GM21717 (cell line): ENCODE results near the gene ANGEL2.
"Not testable (repeated sequence)": the region's sequence is repeated elsewhere in the genome, so short reads cannot be mapped to it uniquely, and the experiment has no call there.

Experiments used
- ATAC-seq: cut with Tn5 transposase; IDR thresholded peaks from one replicate; pipeline ENCODE4 v1.9.1; 2021; ENCODE audit warnings: mild to moderate bottlenecking, moderate library complexity; ENCODE audit not compliant: unreplicated experiment

ANGEL2 gene

GRCh38 chr1:212976586-212976985 lies 39.1 kb downstream of the ANGEL2 start:
- ATAC-seq = no peak

- ATAC-seq = no peak
Measured at GRCh38 chr1:212975111-212975918, 40.4 kb downstream of the ANGEL2 start.

- ATAC-seq = no peak
Measured at GRCh38 chr1:212974711-212975110, 41.0 kb downstream of the ANGEL2 start.

DNA sequence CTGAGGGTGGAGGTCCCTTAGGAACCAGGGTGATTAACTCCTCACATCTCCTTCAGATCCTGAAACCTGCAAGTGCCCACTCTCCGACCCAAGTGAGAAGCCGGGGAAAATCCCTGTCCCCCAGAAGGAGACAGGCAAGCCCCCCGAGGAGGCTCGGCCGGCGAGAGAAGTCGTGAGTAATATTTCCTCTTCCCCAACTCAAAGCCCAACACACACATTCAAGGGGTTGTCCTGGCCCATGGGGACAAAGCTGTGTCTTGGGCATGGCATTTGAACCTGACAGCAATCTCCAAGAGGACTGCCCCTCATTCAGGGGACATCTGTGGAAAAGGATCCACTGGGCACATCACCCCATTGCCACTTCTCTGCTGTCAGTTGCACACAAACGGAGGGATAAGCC lies 41.8 kb downstream of the ANGEL2 start:
- ATAC-seq = no peak

DNA sequence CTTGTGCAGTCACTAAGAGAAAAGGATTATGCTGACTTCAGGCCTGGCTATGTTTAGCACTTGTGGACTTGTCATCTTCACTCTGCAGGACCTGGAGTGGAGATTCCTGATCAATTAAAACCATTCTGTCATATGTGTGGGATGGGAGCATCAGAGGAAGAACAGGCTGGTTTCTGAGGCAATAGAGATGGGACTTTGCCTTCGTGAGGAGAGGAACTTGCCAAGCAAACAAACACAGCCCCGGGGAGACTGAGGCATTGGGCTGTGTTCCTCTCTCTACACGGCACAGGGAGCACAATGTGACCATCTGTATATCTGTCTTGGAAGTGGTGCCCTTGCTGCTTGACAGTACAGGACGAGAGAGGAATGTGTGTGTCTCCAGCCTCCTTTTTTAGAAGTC lies 42.2 kb downstream of the ANGEL2 start:
- ATAC-seq = no peak

GRCh38 chr1:212971312-212971711 lies 44.4 kb downstream of the ANGEL2 start:
- no peak for ATAC-seq

GRCh38 chr1:212970085-212970484 lies 45.6 kb downstream of the ANGEL2 start:
- no peak for ATAC-seq

DNA sequence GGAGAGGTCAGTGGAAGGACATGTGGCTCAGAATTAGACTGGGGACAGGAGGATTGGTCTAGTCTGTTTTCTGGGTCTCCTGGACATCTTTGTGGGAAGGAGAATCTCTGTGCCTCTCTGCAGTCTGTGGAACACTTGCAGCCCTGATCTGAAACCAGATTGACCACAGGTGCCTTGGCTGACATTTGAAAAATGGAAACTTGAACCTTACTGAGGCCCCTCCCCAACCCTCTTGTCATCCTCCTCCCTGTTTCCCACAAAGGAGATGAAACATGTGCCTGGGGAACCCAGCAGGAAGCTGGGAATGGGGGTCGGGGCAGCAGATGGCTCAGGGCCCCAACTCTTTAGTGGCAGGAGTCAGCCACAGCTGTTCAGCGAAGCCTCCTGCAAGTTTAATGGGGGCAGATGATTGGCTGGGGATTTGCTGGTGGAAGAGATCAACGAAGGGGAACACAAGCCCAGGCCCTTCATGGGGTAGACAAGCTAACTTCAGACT lies 47.3 kb downstream of the ANGEL2 start:
- ATAC-seq = no peak

GRCh38 chr1:212967801-212968200 lies 47.9 kb downstream of the ANGEL2 start:
- peak; percentile 51 for ATAC-seq

GRCh38 chr1:212966616-212967015 lies 49.1 kb downstream of the ANGEL2 start:
- no peak for ATAC-seq

DNA sequence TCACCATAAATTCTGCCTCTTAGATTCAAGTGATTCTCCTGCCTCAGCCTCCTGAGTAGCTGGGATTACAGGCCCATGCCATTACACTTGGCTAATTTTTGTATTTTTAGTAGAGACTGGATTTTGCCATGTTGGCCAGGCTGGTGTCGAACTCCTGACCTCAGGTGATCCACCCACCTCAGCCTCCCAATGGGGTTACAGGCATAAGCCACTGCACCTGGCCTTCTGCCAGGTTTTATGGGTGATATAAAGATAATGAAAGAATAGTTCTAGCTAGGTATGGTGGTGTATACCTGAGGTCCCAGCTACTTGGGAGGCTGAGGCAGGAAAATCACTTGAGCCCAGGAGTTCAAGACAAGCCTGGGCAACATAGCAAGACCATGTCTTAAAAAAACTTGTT lies 50.7 kb downstream of the ANGEL2 start:
- ATAC-seq = not testable (repeated sequence)

DNA sequence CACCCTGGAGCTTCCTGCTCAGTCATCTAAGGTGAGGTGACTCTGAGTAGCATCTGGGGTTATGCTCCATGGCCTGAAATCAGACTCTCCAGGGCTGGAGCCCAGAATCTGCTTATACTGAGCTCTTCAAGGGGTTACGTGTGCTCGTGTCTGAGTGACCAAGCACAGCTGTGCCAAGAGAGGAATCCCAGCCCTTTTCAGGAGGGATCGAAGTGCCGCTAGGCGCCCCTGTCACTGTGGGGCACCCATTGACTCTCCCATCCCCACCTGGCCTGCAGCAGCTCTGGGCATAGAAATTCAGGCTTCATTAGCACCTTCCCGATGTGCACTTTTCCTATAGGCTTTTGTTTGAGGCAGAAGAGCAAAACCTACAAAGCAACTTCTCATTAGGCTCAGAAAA lies 51.6 kb downstream of the ANGEL2 start:
- no peak for ATAC-seq

DNA sequence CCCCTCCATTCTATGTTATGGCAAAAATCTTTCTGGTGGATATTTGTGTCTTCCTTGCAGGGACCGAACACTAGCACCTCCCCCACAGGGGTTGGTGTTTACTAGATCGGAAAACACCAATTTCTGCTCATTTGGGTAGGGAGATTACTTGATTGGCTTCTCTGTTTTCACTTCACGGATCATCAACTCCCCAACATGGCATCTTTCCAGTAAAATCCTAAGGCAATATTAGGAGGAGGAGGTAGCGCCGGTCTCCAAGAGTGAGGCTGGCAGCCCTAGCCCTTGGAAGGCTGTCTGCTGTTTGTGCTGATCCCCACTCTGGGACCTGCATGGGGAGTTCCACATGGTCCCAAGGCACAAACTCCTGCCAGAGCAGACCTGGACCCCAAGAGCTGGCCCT lies 53.2 kb downstream of the ANGEL2 start:
- ATAC-seq = no peak

DNA sequence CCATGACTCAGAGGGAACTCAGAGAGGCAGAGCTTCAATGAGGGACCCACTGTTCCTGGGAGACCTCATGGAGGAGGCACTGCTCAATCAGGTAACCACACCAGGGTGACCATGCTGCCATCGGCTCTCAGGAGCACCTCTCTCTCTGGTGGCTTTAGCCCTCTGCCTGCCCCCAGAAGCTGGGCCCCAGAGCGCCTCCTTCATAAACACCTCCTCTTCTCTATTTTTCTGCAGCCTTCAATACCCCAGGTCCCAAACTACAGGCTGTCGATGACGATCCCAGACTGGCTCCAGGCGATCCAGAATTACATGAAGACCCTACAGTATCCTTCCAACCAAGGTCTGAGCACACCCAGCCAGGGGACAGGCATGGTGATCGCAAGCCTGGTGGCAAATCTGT lies 54.7 kb downstream of the ANGEL2 start:
- ATAC-seq = no peak

DNA sequence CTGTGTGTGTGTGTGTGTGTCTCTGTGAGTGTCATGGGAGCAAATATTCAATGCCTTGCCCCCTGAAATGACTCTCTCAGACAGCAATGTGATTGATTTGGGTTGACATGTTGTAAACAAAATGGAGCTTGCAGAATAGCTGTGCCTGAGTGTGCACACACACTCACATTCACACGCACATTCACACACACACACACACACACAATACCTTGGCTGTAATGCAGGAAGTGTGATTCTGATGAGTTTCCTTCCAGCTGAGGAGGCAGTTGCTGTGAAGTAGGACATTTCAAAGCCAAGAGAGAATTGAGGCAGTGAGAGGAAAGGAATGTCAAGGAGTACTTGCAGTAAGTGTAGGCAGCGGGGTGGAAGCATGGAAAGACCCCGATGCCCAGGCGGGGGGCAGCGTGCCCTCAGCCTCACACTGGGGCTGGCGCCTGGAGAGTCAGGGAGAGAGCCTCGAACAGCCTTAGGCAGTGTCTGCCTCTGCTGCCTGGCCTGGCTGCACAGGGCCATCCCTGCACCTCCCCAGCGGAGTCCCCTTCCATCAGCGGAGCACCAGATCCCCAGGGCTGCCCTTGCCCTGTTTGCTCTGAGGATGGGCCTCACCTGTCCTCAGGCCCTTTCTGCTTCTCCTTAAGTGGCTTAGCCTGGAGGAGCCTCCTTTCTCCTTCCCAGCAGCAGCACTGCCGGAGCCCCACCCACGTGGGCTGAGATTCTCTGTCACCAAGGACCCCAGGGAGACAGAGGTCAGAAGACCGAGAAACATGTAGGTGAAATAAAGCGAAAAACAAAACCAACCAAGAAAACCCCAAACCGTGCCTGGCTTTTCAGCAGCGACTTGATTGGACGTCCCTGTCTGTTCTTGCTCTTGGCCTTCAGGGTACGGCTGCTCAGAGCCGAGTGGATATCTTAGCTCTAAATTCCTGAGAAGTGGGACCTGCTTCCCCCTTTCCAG lies 56.1 kb downstream of the ANGEL2 start:
- ATAC-seq = peak; percentile 73

DNA sequence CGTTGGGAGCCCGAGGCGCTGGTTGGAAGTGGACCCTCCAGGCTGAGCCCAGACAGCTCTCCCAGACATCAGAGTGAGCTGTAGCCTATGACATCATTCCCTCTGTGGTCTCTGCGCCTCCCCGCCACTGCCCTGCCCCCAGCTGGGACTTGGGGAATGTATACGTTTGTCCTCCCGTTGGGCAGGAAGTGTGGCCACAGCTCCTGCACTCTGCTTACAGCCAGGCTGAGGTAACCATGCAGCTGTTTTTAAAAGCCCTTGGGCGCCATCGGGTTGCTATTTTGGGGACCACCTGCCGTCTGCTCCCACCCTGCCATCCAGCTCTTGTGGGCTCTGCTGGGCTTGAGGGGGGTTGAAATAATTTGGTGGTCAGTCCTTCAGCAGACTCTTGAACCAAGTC lies 57.5 kb downstream of the ANGEL2 start:
- ATAC-seq = no peak

- ATAC-seq = no peak
Measured at GRCh38 chr1:212957546-212957945, 58.1 kb downstream of the ANGEL2 start.

DNA sequence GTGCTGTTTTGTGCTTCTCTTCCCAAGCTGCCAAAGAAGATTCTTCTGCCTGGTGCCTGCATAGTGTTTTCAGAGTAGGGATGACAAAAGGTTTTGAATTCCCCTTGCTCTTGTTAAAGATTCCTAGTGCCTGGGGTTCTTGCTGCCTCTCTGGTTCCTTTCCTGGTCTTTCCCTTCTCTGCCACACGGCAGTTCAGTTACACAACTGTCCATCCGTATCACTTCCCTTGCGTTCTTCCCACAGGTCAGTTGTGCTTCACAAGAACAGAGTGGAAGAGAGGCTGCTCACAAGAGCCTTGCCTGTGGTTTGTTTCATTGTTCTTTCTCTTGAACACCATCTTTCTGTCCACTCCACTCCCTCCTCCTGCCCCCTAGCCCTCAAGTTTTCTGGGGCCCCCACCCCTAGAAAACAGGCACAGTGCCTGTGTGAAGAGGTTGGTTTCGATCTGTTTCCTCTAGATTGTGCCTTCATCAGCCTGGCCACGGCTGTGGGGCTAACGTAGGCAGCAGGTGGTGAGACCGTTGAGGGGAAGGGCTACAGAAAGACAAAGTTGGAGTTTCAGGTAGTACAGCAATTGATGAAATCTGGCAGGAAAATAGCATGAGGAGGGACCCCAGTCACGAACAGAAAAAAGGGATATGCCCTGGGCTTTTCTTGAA lies 59.6 kb downstream of the ANGEL2 start:
- no peak for ATAC-seq

DNA sequence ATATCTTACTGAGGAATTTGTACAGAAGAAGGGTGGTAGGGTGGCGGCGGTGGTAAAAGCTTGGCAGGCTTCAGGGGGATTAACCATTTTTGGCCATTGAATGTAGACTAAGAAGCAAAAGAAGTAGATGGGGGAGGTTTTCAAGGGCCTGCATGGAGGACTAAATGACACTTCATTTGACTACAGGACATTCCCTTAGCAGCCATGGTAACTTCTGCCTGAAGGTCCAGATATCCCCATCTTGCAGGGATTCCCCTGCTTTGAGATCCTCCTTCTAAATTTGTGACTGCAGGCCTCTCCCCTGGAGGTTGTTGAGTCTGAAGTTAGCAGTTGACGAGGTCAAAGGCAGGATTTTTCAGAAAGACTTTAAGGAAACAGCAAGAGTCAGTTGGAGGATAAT lies 60.6 kb downstream of the ANGEL2 start:
- no peak for ATAC-seq

DNA sequence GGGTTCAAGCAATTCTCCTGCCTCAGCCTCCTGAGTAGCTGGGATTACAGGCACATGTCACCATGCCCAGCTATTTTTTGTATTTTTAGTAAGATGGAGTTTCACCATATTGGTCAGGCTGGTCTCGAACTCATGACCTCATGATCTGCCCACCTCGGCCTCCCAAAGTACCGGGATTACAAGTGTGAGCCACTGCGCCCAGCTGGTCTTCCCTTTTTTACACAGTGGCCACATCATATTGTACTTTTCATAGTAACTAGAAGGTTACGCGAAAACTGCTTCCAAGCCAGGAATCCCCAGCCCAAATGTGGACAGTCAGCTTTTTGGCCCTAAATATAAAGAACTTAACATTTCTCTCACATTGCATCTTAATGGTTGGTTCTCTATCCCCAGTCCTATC lies 61.2 kb downstream of the ANGEL2 start:
- no peak for ATAC-seq

DNA sequence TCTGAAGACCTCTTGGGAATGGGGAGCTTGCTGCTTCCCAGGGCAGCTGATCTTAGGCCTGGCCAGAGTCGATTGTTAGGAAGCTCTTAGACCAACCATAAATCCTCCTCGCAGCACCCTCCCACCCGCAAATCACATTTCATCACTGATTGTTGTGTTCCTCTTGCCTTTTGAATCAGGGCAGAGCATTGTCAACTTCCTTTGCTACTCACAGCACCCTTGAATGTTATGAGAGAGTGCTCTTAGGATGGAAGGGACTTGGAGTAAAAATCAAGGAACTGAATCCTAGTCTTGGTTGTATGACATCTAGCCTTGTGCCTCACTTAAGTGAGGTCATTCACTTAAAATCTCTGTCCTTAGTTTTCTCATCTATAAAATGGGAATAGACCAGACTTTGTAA lies 62.3 kb downstream of the ANGEL2 start:
- ATAC-seq = no peak
